CD4-positive, alpha-beta memory T cell (primary cell): ENCODE results near the gene DDX3X. TPM values are rescaled to one million over a fixed set of nuclear protein-coding genes. Genes with fewer than 3 reads are reported as not detected.
"Not testable (repeated sequence)": the region's sequence is repeated elsewhere in the genome, so short reads cannot be mapped to it uniquely, and the experiment has no call there.

Experiments used
- CTCF ChIA-PET: fragments of 350-600 bp; sonication (Branson Sonifier 250); formaldehyde crosslinking; loops from one replicate; lab custom pipeline; 2021; ENCODE audit warnings: inconsistent platforms; ENCODE audit not compliant: partially characterized antibody; lab: Charles Lee
- POLR2A ChIA-PET: fragments of 350-600 bp; sonication (Branson Sonifier 250); formaldehyde crosslinking; loops from one replicate; lab custom pipeline; 2021; ENCODE audit not compliant: partially characterized antibody; lab: Charles Lee
- DNase-seq, 5 donors: peaks; one replicate each; pipeline versions ENCODE4 v3.0.0 to v3.0.0-alpha.2; 2020 to 2022; ENCODE audit warnings: mixed read lengths in 1 of 5
- H3K27ac ChIP-seq: one replicate; pipeline ENCODE4 v1.7.0; 2013; ENCODE audit warnings: low read depth, low read length
- H3K27me3 ChIP-seq: 2 replicates; pipeline ENCODE4 v1.7.0; 2013; ENCODE audit warnings: mild to moderate bottlenecking, low read length, moderate library complexity; ENCODE audit not compliant: insufficient read depth
- H3K36me3 ChIP-seq: 2 replicates; pipeline ENCODE4 v1.7.0; 2013; ENCODE audit warnings: mild to moderate bottlenecking, low read length, moderate library complexity; ENCODE audit not compliant: insufficient read depth
- H3K4me1 ChIP-seq: 2 replicates; pipeline ENCODE4 v1.7.0; 2013; ENCODE audit warnings: mild to moderate bottlenecking, low read length, moderate library complexity; ENCODE audit not compliant: insufficient read depth
- H3K4me3 ChIP-seq, 2 donors: one replicate each; pipeline ENCODE4 v1.7.0; 2013; ENCODE audit warnings: low read length in 2 of 2, mild to moderate bottlenecking in 1 of 2
- H3K9me3 ChIP-seq, 2 donors: one replicate each; pipeline ENCODE4 v1.7.0; 2013; ENCODE audit warnings: low read length in 2 of 2, control low read depth in 1 of 2; ENCODE audit not compliant: control insufficient read depth in 1 of 2
- H3K27ac Mint-ChIP-seq, 7 donors: one replicate each; pipeline ENCODE4 v1.8.0; 2020 to 2021; ENCODE audit warnings: mixed read lengths in 7 of 7, mild to moderate bottlenecking in 6 of 7, inconsistent platforms in 3 of 7, moderate library complexity in 3 of 7
- H3K27me3 Mint-ChIP-seq, 2 donors: one replicate each; pipeline ENCODE4 v1.8.0; 2020 to 2021; ENCODE audit warnings: mixed read lengths in 2 of 2
- H3K36me3 Mint-ChIP-seq, 2 donors: one replicate each; pipeline ENCODE4 v1.8.0; 2020 to 2021; ENCODE audit warnings: mixed read lengths in 2 of 2, inconsistent platforms in 1 of 2, mild to moderate bottlenecking in 1 of 2
- H3K4me1 Mint-ChIP-seq, 4 donors: one replicate each; pipeline ENCODE4 v1.8.0; 2020 to 2021; ENCODE audit warnings: mixed read lengths in 4 of 4, mild to moderate bottlenecking in 1 of 4
- H3K4me3 Mint-ChIP-seq, 8 donors: one replicate each; pipeline ENCODE4 v1.8.0; 2020 to 2021; ENCODE audit warnings: mixed read lengths in 8 of 8, mild to moderate bottlenecking in 7 of 8, moderate library complexity in 6 of 8, inconsistent platforms in 3 of 8
- H3K9me3 Mint-ChIP-seq, 8 donors: one replicate each; pipeline ENCODE4 v1.8.0; 2020 to 2021; ENCODE audit warnings: mixed read lengths in 8 of 8, mild to moderate bottlenecking in 5 of 8, inconsistent platforms in 3 of 8, moderate library complexity in 1 of 8
- intact Hi-C: fragments of 100-400 bp; cut with micrococcal nuclease; formaldehyde crosslinking; loops from one replicate; pipeline ENCODE4 v1.15.1; 2023
- polyA plus RNA-seq, 2 donors: library from polyadenylated mRNA; unstranded; fragments of 300-500 nt; fragmentation: Illumina TruSeq; gene quantifications; one replicate each; pipeline ENCODE4 v1.2.3, GENCODE V29; 2021
- total RNA-seq, 2 experiments: library from RNA; stranded (reverse); gene quantifications; one replicate each; pipeline ENCODE4 v1.2.3, GENCODE V29; 2021

DDX3X gene
- total and polyA plus RNA-seq, 4 experiments from 2014 or later, result 256 to 320 (median 287) TPM

- no peaks in the 10 kb centered on the region for H3K4me1 ChIP-seq
- no peaks in the 10 kb centered on the region for H3K9me3 ChIP-seq
- intact Hi-C loops, result no loop called here
- POLR2A ChIA-PET, result no interaction called here
- no peak overlapping the region for H3K27ac ChIP-seq
- H3K36me3 ChIP-seq, result no peaks in the 10 kb centered on the region
- H3K9me3 Mint-ChIP-seq, result no peaks in the 10 kb centered on the region
- CTCF ChIA-PET, result no interaction called here
- no peaks in the 10 kb centered on the region for H3K27me3 ChIP-seq
- peaks cover 0 to 5% (median 2%) of the 10 kb centered on the region in 4 donors for H3K4me1 Mint-ChIP-seq
- DNase-seq, result no peak
- no peak overlapping the region for H3K4me3 Mint-ChIP-seq
- no peaks in the 10 kb centered on the region for H3K36me3 Mint-ChIP-seq
- H3K4me3 ChIP-seq, result no peak overlapping the region
- no peaks in the 10 kb centered on the region for H3K27me3 Mint-ChIP-seq
- no peak overlapping the region for H3K27ac Mint-ChIP-seq
Observed at GRCh38 chrX:41314204-41314603, 19.8 kb upstream of the DDX3X start.

- Mint-ChIP-seq H3K27ac (no peak overlapping the region), H3K4me3 (no peak overlapping the region), H3K4me1 (peaks cover 0 to 5% (median 2%) of the 10 kb centered on the region in 4 donors), H3K27me3 (no peaks in the 10 kb centered on the region), H3K36me3 (no peaks in the 10 kb centered on the region), H3K9me3 (no peaks in the 10 kb centered on the region)
- no peak overlapping the region for H3K4me3 ChIP-seq
- H3K27me3 ChIP-seq, result no peaks in the 10 kb centered on the region
- no peak overlapping the region for H3K27ac ChIP-seq
- POLR2A ChIA-PET, result no interaction called here
- no peaks in the 10 kb centered on the region for H3K9me3 ChIP-seq
- intact Hi-C loops, result no loop called here
- no peaks in the 10 kb centered on the region for H3K4me1 ChIP-seq
- CTCF ChIA-PET, result no interaction called here
- no peaks in the 10 kb centered on the region for H3K36me3 ChIP-seq
- no peak for DNase-seq
Observed at GRCh38 chrX:41314881-41315280, 19.1 kb upstream of the DDX3X start.

GRCh38 chrX:41316266-41316665 is 17.7 kb upstream of the DDX3X start:
- H3K27ac Mint-ChIP-seq, H3K4me3 ChIP-seq, H3K4me1 Mint-ChIP-seq, H3K4me3 Mint-ChIP-seq, intact Hi-C loops, H3K9me3 ChIP-seq, H3K4me1 ChIP-seq, DNase-seq, H3K27ac ChIP-seq, H3K36me3 ChIP-seq, H3K27me3 Mint-ChIP-seq, H3K27me3 ChIP-seq, CTCF ChIA-PET, H3K9me3 Mint-ChIP-seq, H3K36me3 Mint-ChIP-seq: not testable (repeated sequence)
- POLR2A ChIA-PET, result interaction anchor here (0.7 kb wide), 1 partner anchor 133 kb away, joined by 3 read pairs; no protein-coding TSS in a partner anchor

- ChIA-PET CTCF (interaction anchor here (1.6 kb wide), 1 partner anchor 65 kb away, joined by 3 read pairs; no protein-coding TSS in a partner anchor), POLR2A (no interaction called here)
- Mint-ChIP-seq H3K27ac (no peak overlapping the region), H3K4me3 (no peak overlapping the region), H3K9me3 (no peaks in the 10 kb centered on the region), H3K4me1 (peaks cover 0 to 2% (median 0%) of the 10 kb centered on the region in 4 donors), H3K27me3 (no peaks in the 10 kb centered on the region), H3K36me3 (no peaks in the 10 kb centered on the region)
- intact Hi-C loops, result no loop called here
- Histone ChIP-seq H3K27me3 (no peaks in the 10 kb centered on the region), H3K4me1 (no peaks in the 10 kb centered on the region), H3K27ac (no peak overlapping the region), H3K4me3 (no peak overlapping the region), H3K36me3 (no peaks in the 10 kb centered on the region), H3K9me3 (no peaks in the 10 kb centered on the region)
- DNase-seq, result no peak
Observed at GRCh38 chrX:41317477-41318208, 16.3 kb upstream of the DDX3X start.

- ChIA-PET CTCF (no interaction called here), POLR2A (no interaction called here)
- no peaks in the 10 kb centered on the region for H3K9me3 Mint-ChIP-seq
- intact Hi-C loops, result no loop called here
- H3K27ac Mint-ChIP-seq, result no peak overlapping the region
- Histone ChIP-seq H3K9me3 (no peaks in the 10 kb centered on the region), H3K27me3 (no peaks in the 10 kb centered on the region), H3K27ac (no peak overlapping the region), H3K4me3 (no peak overlapping the region), H3K36me3 (no peaks in the 10 kb centered on the region), H3K4me1 (no peaks in the 10 kb centered on the region)
- no peak overlapping the region for H3K4me3 Mint-ChIP-seq
- H3K27me3 Mint-ChIP-seq, result no peaks in the 10 kb centered on the region
- DNase-seq, result no peak
- H3K36me3 Mint-ChIP-seq, result no peaks in the 10 kb centered on the region
- peaks cover 0 to 2% (median 0%) of the 10 kb centered on the region in 4 donors for H3K4me1 Mint-ChIP-seq
Observed at GRCh38 chrX:41320393-41320792, 13.6 kb upstream of the DDX3X start.

- Histone ChIP-seq H3K27me3 (no peaks in the 10 kb centered on the region), H3K4me1 (no peaks in the 10 kb centered on the region), H3K36me3 (no peaks in the 10 kb centered on the region), H3K9me3 (no peaks in the 10 kb centered on the region), H3K4me3 (no peak overlapping the region), H3K27ac (no peak overlapping the region)
- H3K36me3 Mint-ChIP-seq, result no peaks in the 10 kb centered on the region
- no peak overlapping the region for H3K27ac Mint-ChIP-seq
- H3K9me3 Mint-ChIP-seq, result no peaks in the 10 kb centered on the region
- intact Hi-C loops, result no loop called here
- H3K4me3 Mint-ChIP-seq, result no peak overlapping the region
- ChIA-PET POLR2A (no interaction called here), CTCF (no interaction called here)
- DNase-seq, result no peak
- H3K4me1 Mint-ChIP-seq, result no peaks in the 10 kb centered on the region
- H3K27me3 Mint-ChIP-seq, result no peaks in the 10 kb centered on the region
Observed at GRCh38 chrX:41322821-41323603, 10.9 kb upstream of the DDX3X start.

- Histone ChIP-seq H3K4me3 (no peak overlapping the region), H3K9me3 (no peaks in the 10 kb centered on the region), H3K27ac (no peak overlapping the region), H3K4me1 (peaks cover 5% of the 10 kb centered on the region), H3K27me3 (no peaks in the 10 kb centered on the region), H3K36me3 (no peaks in the 10 kb centered on the region)
- no peaks in the 10 kb centered on the region for H3K9me3 Mint-ChIP-seq
- CTCF ChIA-PET, result no interaction called here
- intact Hi-C loops, result no loop called here
- peaks cover 3 to 19% (median 9%) of the 10 kb centered on the region in 4 donors for H3K4me1 Mint-ChIP-seq
- POLR2A ChIA-PET, result no interaction called here
- no peak overlapping the region for H3K4me3 Mint-ChIP-seq
- H3K36me3 Mint-ChIP-seq, result no peaks in the 10 kb centered on the region
- no peak for DNase-seq
- H3K27ac Mint-ChIP-seq, result peak overlapping the region in 2 of 7 donors; percentile 11 to 65
- H3K27me3 Mint-ChIP-seq, result no peaks in the 10 kb centered on the region
Observed at GRCh38 chrX:41326431-41326830, 7.5 kb upstream of the DDX3X start.
